ENCODE measurements around the gene KLK15. TPM values are rescaled to one million over a fixed set of nuclear protein-coding genes. Genes with fewer than 3 reads are reported as not detected.
A peak's percentile ranks its signal among the peaks of the same experiment; 100 is the strongest.

KLK15 gene
- total and polyA plus RNA-seq, 2 experiments from 2014 or later = not detected

DNA sequence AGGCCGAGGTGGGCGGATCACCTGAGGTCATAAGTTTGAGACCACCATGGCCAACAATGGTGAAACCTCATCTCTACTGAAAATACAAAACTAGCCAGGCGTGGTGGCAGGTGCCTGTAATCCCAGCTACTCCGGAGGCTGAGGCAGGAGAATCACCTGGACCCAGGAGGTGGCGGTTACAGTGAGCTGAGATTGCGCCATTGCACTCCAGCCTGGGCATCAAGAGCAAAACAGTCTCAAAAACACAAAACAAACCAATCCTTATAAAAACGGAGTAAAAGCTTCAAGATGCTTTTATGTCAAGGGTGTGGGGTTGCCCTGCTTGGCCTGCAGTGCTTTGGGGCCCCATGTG is 36.0 kb downstream of the KLK15 start:
- Histone ChIP-seq H3K9me3 (ENCODE audit: low read depth) (no peaks in the 10 kb centered on the region), H3K27me3 (no peaks in the 10 kb centered on the region), H3K4me1 (ENCODE audit: low read depth) (no peaks in the 10 kb centered on the region), H3K27ac (no peak overlapping the region), H3K36me3 (peaks cover 35% of the 10 kb centered on the region), H3K4me3 (no peak overlapping the region)
- DNase-seq (ENCODE audit: low read depth in 1 of 2, low spot score in 1 of 2) = no peak
- TF ChIP-seq, protein P1, sequence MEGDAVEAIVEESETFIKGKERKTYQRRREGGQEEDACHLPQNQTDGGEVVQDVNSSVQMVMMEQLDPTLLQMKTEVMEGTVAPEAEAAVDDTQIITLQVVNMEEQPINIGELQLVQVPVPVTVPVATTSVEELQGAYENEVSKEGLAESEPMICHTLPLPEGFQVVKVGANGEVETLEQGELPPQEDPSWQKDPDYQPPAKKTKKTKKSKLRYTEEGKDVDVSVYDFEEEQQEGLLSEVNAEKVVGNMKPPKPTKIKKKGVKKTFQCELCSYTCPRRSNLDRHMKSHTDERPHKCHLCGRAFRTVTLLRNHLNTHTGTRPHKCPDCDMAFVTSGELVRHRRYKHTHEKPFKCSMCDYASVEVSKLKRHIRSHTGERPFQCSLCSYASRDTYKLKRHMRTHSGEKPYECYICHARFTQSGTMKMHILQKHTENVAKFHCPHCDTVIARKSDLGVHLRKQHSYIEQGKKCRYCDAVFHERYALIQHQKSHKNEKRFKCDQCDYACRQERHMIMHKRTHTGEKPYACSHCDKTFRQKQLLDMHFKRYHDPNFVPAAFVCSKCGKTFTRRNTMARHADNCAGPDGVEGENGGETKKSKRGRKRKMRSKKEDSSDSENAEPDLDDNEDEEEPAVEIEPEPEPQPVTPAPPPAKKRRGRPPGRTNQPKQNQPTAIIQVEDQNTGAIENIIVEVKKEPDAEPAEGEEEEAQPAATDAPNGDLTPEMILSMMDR (IDR thresholded peaks at IDR 0.05; ENCODE audit: low read depth, low read length) = no peak

DNA sequence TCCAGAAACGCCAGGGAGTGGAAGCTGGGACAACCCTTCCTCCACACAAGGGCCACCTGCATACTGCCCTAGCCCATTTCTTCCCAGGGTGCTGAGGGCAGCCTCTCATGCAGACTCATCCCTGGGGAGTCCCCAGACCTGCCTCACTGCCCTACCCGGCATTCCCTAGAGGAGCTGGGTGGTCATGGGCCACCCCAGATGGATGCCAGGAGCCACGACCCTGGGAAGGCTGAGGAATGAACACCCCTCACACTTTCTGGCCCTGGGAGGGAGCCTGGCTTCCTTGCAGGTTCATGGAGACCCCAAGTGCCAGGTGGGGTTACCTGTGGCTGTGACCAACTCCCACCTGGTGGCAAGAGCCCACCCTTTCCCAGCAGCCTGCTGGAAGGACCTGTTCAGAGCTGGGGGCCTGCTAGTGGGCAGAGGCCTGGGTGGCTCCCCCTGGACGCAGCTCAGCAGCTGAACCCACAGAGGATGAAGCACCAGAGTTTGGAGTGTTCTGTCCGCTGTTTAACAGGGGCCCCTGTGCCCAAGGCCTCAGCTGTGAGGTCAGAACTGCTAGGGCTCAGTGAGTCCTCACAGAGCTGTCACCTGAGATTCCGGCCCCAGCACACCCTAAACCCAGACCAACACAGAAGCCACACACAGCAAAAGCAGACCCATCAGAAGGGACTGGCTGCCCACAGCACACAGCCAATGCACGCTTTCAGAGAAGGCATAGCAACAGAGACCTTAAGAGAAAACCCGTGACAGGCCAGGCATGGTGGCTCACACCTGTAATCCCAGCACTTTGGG is 36.5 kb downstream of the KLK15 start:
- H3K4me3 ChIP-seq = no peak overlapping the region
- H3K36me3 ChIP-seq = peaks cover 30% of the 10 kb centered on the region
- H3K4me1 ChIP-seq (ENCODE audit: low read depth) = no peaks in the 10 kb centered on the region
- H3K27me3 ChIP-seq = no peaks in the 10 kb centered on the region
- H3K27ac ChIP-seq = no peak overlapping the region
- H3K9me3 ChIP-seq (ENCODE audit: low read depth) = no peaks in the 10 kb centered on the region
- TF ChIP-seq, protein P1 (IDR thresholded peaks at IDR 0.05; ENCODE audit: low read depth, low read length) = no peak
- no peak for DNase-seq (ENCODE audit: low read depth in 1 of 2, low spot score in 1 of 2)

DNA sequence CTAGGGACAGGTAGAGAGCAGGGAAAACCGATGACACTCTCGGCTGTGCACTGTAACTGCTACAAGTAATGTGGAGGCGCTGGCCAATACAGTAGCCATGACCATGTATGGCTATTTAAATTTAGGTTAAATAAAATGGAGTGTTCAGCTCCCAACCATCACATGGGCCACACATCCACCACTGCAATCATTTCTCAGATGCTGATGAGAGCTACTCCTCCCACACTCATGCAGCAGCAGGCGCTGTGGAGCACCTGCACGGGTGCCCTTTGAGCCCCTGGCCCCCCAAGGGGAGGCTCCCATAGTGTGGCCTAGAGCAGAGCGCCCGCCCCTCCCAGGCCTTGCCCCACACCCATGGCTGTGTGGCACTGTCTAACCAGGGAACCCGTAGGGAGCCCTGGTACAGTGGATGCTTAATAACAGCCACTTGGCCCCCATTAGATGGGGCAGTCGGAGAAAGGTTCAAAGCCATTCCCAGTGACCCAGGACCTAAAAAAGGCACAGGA is 37.2 kb downstream of the KLK15 start:
- DNase-seq (ENCODE audit: low read depth in 1 of 2, low spot score in 1 of 2) = no peak
- Histone ChIP-seq H3K4me1 (ENCODE audit: low read depth) (no peaks in the 10 kb centered on the region), H3K27ac (no peak overlapping the region), H3K36me3 (peaks cover 26% of the 10 kb centered on the region), H3K4me3 (no peak overlapping the region), H3K9me3 (ENCODE audit: low read depth) (no peaks in the 10 kb centered on the region), H3K27me3 (no peaks in the 10 kb centered on the region)
- TF ChIP-seq, protein P1 (IDR thresholded peaks at IDR 0.05; ENCODE audit: low read depth, low read length) = no peak

DNA sequence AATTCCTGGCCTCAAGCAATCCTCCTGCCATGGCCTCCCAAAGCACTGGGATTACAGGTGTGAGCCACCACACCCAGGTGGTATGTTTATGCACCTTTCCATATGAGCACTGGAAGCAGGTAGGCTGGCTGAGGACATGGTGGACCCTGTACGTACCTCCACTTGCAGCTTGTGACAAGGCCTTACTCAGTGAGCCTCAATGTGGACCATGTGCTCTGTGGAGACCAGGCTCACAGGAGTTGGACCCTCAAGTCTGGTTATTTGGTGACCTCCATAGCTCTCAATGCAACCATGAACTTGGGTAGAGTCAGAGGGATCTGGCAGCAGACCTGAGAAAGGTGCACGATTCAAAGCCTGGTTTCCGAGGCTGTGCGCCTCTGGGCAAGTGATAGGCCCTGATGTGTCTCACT is 37.7 kb downstream of the KLK15 start:
- no peak for DNase-seq (ENCODE audit: low read depth in 1 of 2, low spot score in 1 of 2)
- Histone ChIP-seq H3K27me3 (no peaks in the 10 kb centered on the region), H3K27ac (no peak overlapping the region), H3K9me3 (ENCODE audit: low read depth) (no peaks in the 10 kb centered on the region), H3K4me1 (ENCODE audit: low read depth) (no peaks in the 10 kb centered on the region), H3K36me3 (peaks cover 22% of the 10 kb centered on the region), H3K4me3 (no peak overlapping the region)
- TF ChIP-seq, protein P1 (IDR thresholded peaks at IDR 0.05; ENCODE audit: low read depth, low read length) = no peak

DNA sequence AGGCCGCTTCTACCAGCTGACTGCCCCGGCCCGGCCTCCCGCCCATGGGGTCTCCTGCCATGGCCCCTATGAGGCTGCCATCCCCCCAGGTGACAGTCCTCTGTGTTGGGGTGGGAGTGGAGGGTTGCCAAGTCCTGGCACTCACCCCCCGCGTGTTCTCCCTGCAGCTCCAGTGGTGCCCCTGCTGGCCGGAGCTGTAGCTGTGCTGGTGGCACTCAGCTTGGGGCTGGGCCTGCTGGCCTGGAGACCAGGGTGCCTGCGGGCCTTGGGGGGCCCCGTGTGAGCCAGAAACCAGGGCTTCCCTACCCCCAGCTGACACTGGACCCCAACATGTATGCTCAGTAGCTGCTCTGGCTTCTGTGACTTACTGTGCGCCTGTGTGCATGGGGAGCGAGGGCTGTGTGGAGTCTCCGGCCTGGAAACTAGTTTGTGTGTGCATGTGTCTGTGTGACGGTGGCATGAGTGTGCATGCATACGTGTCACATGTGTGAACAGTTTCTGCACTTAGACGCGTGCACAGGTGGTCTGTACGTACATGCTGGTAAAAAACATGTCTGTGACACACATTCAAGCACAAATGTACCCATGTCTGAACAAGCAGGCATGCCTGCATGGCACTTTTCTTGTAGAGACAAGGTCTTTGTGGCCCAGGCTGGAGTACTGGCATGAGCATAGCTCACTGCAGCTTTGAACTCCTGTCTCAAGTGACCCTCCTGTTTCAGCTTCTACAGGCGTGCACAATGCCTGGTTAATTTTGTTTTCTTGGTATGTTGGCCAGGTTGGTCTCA is 38.3 kb downstream of the KLK15 start:
- TF ChIP-seq, protein P1 (IDR thresholded peaks at IDR 0.05; ENCODE audit: low read depth, low read length) = peak; percentile 21
- DNase-seq (ENCODE audit: low read depth in 1 of 2, low spot score in 1 of 2) = no peak
- no peak overlapping the region for H3K4me3 ChIP-seq
- H3K27ac ChIP-seq = no peak overlapping the region
- H3K9me3 ChIP-seq (ENCODE audit: low read depth) = no peaks in the 10 kb centered on the region
- H3K4me1 ChIP-seq (ENCODE audit: low read depth) = no peaks in the 10 kb centered on the region
- peaks cover 22% of the 10 kb centered on the region for H3K36me3 ChIP-seq
- H3K27me3 ChIP-seq = no peaks in the 10 kb centered on the region
